PC-9 (cell line): Measurements from ENCODE around the gene MLIP.

ENCODE experiments used
- EZH2 ChIP-seq: fragments of 200-600 bp; sonication (generic); IDR thresholded peaks from 2 replicates; pipeline ENCODE4 v1.8.0; 2017; ENCODE audit warnings: antibody characterized with exemption, low read depth
- TF ChIP-seq, protein P1 (sequence below): fragments of 200-600 bp; sonication (generic); conservative IDR thresholded peaks from 2 replicates; pipeline ENCODE4 v1.6.1; 2017; ENCODE audit warnings: mixed run types, antibody characterized with exemption, mild to moderate bottlenecking, moderate library complexity

GRCh38 chr6:54094786-54095185 is 16.5 kb upstream of the MLIP start:
- TF ChIP-seq, protein P1, sequence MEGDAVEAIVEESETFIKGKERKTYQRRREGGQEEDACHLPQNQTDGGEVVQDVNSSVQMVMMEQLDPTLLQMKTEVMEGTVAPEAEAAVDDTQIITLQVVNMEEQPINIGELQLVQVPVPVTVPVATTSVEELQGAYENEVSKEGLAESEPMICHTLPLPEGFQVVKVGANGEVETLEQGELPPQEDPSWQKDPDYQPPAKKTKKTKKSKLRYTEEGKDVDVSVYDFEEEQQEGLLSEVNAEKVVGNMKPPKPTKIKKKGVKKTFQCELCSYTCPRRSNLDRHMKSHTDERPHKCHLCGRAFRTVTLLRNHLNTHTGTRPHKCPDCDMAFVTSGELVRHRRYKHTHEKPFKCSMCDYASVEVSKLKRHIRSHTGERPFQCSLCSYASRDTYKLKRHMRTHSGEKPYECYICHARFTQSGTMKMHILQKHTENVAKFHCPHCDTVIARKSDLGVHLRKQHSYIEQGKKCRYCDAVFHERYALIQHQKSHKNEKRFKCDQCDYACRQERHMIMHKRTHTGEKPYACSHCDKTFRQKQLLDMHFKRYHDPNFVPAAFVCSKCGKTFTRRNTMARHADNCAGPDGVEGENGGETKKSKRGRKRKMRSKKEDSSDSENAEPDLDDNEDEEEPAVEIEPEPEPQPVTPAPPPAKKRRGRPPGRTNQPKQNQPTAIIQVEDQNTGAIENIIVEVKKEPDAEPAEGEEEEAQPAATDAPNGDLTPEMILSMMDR = no peak
- no peak for TF ChIP-seq EZH2
